Measurements from ENCODE around the gene CCDC85A.

GRCh38 chr2:56267415-56267788 lies 83.6 kb downstream of the CCDC85A start:
- TF ChIP-seq EZH2 (IDR thresholded peaks at IDR 0.05), result no peak
- no peak for TF ChIP-seq ATF3 (IDR thresholded peaks at IDR 0.05)

All from HCT116 (cell line).